ENCODE data around the gene OR10G3. TPM values are rescaled to one million over a fixed set of nuclear protein-coding genes. Genes with fewer than 3 reads are reported as not detected.

The OR10G3 gene
- total RNA-seq, 3 donors from 2014 or later = not detected

DNA sequence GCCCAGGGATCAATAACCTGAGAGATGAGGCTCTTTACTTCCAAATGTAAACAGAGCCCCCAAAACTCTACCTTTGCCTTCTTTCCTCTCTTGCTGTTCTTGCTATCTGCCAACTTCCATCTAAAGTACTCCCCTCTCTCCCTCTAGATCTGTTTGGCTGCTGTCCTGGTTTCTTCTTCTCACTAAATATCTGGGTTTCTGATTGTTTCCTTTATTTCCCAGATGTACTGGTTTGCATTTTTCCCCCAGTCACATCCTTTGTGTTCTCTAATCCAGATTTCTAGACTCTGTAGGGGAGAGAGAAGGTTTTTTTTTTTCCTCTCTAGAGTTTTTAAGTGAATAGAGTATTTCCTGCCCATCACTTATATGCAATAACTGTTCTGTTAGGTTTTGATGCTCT lies 46.6 kb downstream of the OR10G3 start:
- Histone ChIP-seq H3K4me3 (no peak overlapping the region), H3K9me3 (no peaks in the 10 kb centered on the region), H3K4me1 (ENCODE audit: low read depth) (no peaks in the 10 kb centered on the region), H3K36me3 (ENCODE audit: low read depth) (no peaks in the 10 kb centered on the region)
- no peak for ATAC-seq
- TF ChIP-seq, protein P1, sequence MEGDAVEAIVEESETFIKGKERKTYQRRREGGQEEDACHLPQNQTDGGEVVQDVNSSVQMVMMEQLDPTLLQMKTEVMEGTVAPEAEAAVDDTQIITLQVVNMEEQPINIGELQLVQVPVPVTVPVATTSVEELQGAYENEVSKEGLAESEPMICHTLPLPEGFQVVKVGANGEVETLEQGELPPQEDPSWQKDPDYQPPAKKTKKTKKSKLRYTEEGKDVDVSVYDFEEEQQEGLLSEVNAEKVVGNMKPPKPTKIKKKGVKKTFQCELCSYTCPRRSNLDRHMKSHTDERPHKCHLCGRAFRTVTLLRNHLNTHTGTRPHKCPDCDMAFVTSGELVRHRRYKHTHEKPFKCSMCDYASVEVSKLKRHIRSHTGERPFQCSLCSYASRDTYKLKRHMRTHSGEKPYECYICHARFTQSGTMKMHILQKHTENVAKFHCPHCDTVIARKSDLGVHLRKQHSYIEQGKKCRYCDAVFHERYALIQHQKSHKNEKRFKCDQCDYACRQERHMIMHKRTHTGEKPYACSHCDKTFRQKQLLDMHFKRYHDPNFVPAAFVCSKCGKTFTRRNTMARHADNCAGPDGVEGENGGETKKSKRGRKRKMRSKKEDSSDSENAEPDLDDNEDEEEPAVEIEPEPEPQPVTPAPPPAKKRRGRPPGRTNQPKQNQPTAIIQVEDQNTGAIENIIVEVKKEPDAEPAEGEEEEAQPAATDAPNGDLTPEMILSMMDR (IDR thresholded peaks at IDR 0.05) = no peak
- DNase-seq = no peak
- intact Hi-C loops (cut with DNase I, micrococcal nuclease) = no loop called here

DNA sequence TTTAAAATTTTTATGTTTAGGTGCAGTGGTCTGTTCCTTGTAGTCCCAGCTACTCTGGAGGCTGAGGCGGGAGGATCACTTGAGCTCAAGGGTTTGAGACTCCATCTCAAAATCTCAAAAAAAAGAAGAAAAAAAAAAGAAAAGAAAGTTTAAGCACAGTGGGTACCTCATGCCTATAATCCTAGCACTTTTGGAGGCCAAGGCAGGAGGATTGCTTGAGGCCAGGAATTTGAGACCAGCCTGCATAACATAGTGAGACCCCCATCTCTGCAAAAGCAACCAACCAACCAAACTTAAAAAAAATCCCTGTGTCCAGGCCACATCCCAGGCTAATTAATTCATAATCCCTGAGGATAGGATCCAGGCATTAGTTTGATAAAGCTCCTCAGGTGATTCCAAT lies 50.4 kb downstream of the OR10G3 start:
- H3K36me3 ChIP-seq (ENCODE audit: low read depth) = no peaks in the 10 kb centered on the region
- DNase-seq (no peak), ATAC-seq (no peak)
- no peaks in the 10 kb centered on the region for H3K4me1 ChIP-seq (ENCODE audit: low read depth)
- intact Hi-C loops (cut with DNase I, micrococcal nuclease) = no loop called here
- no peak overlapping the region for H3K4me3 ChIP-seq
- H3K9me3 ChIP-seq = no peaks in the 10 kb centered on the region
- TF ChIP-seq, protein P1 (IDR thresholded peaks at IDR 0.05) = no peak

- TF ChIP-seq, protein P1 (IDR thresholded peaks at IDR 0.05) = no peak
- intact Hi-C loops (cut with DNase I, micrococcal nuclease) = no loop called here
Observed at GRCh38 chr14:21528381-21529348, 51.2 kb downstream of the OR10G3 start.

DNA sequence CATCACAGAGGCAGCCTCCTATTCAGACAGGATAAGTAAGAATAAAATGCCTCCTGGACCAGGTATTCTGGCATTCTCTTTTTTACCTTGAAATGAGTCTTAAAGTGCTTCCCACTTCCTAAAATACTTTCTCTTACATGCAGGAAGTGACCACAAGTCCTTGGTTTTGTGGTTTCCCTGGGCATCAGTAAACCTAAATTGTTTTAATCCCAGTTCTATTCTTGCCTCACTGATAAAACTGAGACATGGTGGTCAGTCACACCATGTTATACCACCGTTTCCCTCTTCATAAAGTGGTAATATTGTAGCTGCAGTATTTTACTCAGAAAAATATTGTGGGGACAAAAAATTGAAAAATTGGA lies 52.6 kb downstream of the OR10G3 start:
- DNase-seq = no peak
- H3K4me1 ChIP-seq (ENCODE audit: low read depth) = no peaks in the 10 kb centered on the region
- no peak overlapping the region for H3K4me3 ChIP-seq
- intact Hi-C loops (cut with DNase I, micrococcal nuclease) = no loop called here
- TF ChIP-seq, protein P1 (IDR thresholded peaks at IDR 0.05) = no peak
- H3K9me3 ChIP-seq = no peaks in the 10 kb centered on the region
- H3K36me3 ChIP-seq (ENCODE audit: low read depth) = no peaks in the 10 kb centered on the region
- no peak for ATAC-seq

More at GRCh38 chr14:21528381-21529348, 51.2 kb downstream of the OR10G3 start:
- Histone ChIP-seq H3K36me3 (ENCODE audit: low read depth) (no peaks in the 10 kb centered on the region), H3K4me1 (ENCODE audit: low read depth) (no peaks in the 10 kb centered on the region), H3K9me3 (no peaks in the 10 kb centered on the region), H3K4me3 (no peak overlapping the region)
- ATAC-seq = no peak
- DNase-seq = no peak

DNA sequence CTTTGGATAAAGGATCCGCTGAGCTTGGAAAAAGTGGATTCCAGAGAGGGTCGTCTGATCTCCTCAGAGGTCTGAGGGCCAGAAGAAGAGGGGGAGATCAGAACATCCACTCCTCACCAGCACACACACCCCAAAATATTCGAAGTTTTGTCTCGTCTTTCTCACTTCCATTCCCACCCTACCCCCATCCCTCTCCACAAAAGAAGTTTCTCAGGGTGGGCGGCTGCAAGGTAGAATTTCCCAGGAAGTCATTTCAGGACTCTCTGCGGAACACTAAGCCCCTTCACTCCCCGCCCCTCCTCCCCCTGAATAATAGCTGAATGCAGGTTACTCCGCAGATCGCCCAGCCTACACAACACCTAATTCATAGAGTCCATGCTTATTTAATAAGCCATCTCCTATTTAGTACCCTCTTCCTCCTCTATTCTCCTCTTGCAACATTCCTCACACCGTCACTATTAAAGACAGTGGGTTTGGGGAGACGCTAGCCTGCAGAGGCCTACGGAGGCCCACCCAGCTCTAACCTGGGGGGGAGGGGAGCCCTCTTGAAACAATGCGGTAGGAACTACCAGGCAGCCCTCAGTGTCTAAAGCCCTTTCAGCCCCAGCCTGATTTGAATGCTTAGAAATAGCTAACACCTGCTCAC lies 53.1 kb downstream of the OR10G3 start:
- DNase-seq (no peak), ATAC-seq (no peak)
- Histone ChIP-seq H3K36me3 (ENCODE audit: low read depth) (no peaks in the 10 kb centered on the region), H3K9me3 (no peaks in the 10 kb centered on the region), H3K4me1 (ENCODE audit: low read depth) (no peaks in the 10 kb centered on the region), H3K4me3 (no peak overlapping the region)
- TF ChIP-seq, protein P1 (IDR thresholded peaks at IDR 0.05) = no peak
- intact Hi-C loops (cut with DNase I, micrococcal nuclease) = no loop called here

Measured in mucosa of descending colon (tissue), 3 donors.